CD4-positive, alpha-beta T cell treated with Interleukin-15 for 4 hours (primary cell): ENCODE measurements around the gene SLC35A1.
"Not testable (repeated sequence)": the region's sequence is repeated elsewhere in the genome, so short reads cannot be mapped to it uniquely, and the experiment has no call there.

Source experiments
- DNase-seq: peaks from one replicate; pipeline ENCODE4 v3.0.0-alpha.2; 2020; ENCODE audit warnings: low spot score

SLC35A1 gene

GRCh38 chr6:87472525-87473418, at the start of gene SLC35A1:
SLC35A1 (plus strand) TSS chr6:87472974; CDS start chr6:87473004, 30 bp downstream.
- peak; percentile 83 for DNase-seq

GRCh38 chr6:87426789-87427188, 46.0 kb upstream of the SLC35A1 start:
- DNase-seq = no peak

- no peak for DNase-seq
Measured at GRCh38 chr6:87430499-87430898, 42.3 kb upstream of the SLC35A1 start.

- no peak for DNase-seq
Measured at GRCh38 chr6:87431263-87431662, 41.5 kb upstream of the SLC35A1 start.

GRCh38 chr6:87436435-87436834, 36.3 kb upstream of the SLC35A1 start:
- DNase-seq = peak; percentile 32

- no peak for DNase-seq
Measured at GRCh38 chr6:87441711-87442110, 31.1 kb upstream of the SLC35A1 start.

GRCh38 chr6:87444362-87444761, 28.4 kb upstream of the SLC35A1 start:
- DNase-seq = no peak

GRCh38 chr6:87465051-87465450, 7.7 kb upstream of the SLC35A1 start:
- no peak for DNase-seq

- peak; percentile 56 for DNase-seq
Measured at GRCh38 chr6:87473419-87473903, 687 bp downstream of the SLC35A1 start.

GRCh38 chr6:87481931-87482330, 9.2 kb downstream of the SLC35A1 start:
- no peak for DNase-seq

GRCh38 chr6:87482366-87482765, 9.6 kb downstream of the SLC35A1 start:
- DNase-seq = no peak

- no peak for DNase-seq
Measured at GRCh38 chr6:87483929-87484328, 11.2 kb downstream of the SLC35A1 start.

GRCh38 chr6:87484491-87484890, 11.7 kb downstream of the SLC35A1 start:
- DNase-seq = no peak

GRCh38 chr6:87487555-87487954, 14.8 kb downstream of the SLC35A1 start:
- DNase-seq = no peak

- DNase-seq = not testable (repeated sequence)
Measured at GRCh38 chr6:87489326-87489725, 16.6 kb downstream of the SLC35A1 start.

GRCh38 chr6:87494761-87495422, 22.1 kb downstream of the SLC35A1 start:
- no peak for DNase-seq

- DNase-seq = no peak
Measured at GRCh38 chr6:87498048-87498447, 25.3 kb downstream of the SLC35A1 start.

- no peak for DNase-seq
Measured at GRCh38 chr6:87501809-87502572, 29.2 kb downstream of the SLC35A1 start.

- no peak for DNase-seq
Measured at GRCh38 chr6:87504441-87504840, 31.7 kb downstream of the SLC35A1 start.

- DNase-seq = no peak
Measured at GRCh38 chr6:87514831-87515230, 42.1 kb downstream of the SLC35A1 start.

GRCh38 chr6:87518453-87518852, 45.7 kb downstream of the SLC35A1 start:
- no peak for DNase-seq

- no peak for DNase-seq
Measured at GRCh38 chr6:87522686-87523085, 49.9 kb downstream of the SLC35A1 start.
